PC-3 (cell line): ENCODE results near the gene IP6K1.

Experiments used
- CTCF ChIP-seq: fragments of 300-600 bp; sonication (generic); conservative IDR thresholded peaks from 2 replicates; pipeline ENCODE4 v1.5.1; 2017; ENCODE audit warnings: antibody characterized with exemption, low read depth, mild to moderate bottlenecking, low read length
- EZH2 ChIP-seq: fragments of 300-600 bp; sonication (generic); IDR thresholded peaks from one replicate; pipeline ENCODE4 v1.6.1; 2017; ENCODE audit warnings: antibody characterized with exemption, mild to moderate bottlenecking, low read length; ENCODE audit not compliant: unreplicated experiment
- EZH2phosphoT487 ChIP-seq: fragments of 300-600 bp; sonication (generic); IDR thresholded peaks from 2 replicates; pipeline ENCODE4 v1.6.1; 2018; ENCODE audit warnings: mild to moderate bottlenecking, antibody characterized with exemption, low read length, borderline replicate concordance

GRCh38 chr3:49733551-49733950 lies 52.8 kb downstream of the IP6K1 start:
- no peak for TF ChIP-seq CTCF
- no peak for TF ChIP-seq EZH2phosphoT487
- TF ChIP-seq EZH2 = no peak
